Caco-2 (cell line): ENCODE results near the gene EFTUD2. TPM values are rescaled to one million over a fixed set of nuclear protein-coding genes. Genes with fewer than 3 reads are reported as not detected.
"Not testable (repeated sequence)": the region's sequence is repeated elsewhere in the genome, so short reads cannot be mapped to it uniquely, and the experiment has no call there.

ENCODE experiments used
- BruUV-seq: library from RNA; stranded (reverse); fragments of 400-500 nt; replicated peaks from 2 replicates; lab custom pipeline; 2021; lab: Mats Ljungman, UMichigan
- CTCF ChIA-PET: fragments of 300-600 bp; sonication (Branson Sonifier 250); formaldehyde crosslinking; loops from one replicate; lab custom pipeline; 2022; ENCODE audit warnings: antibody characterized with exemption; lab: Charles Lee
- POLR2A ChIA-PET: fragments of 300-600 bp; sonication (Branson Sonifier 250); formaldehyde crosslinking; loops from one replicate; lab custom pipeline; 2022; ENCODE audit warnings: antibody characterized with exemption; lab: Charles Lee
- DNase-seq, 2 experiments: peaks; one replicate each; pipeline versions ENCODE4 v3.0.0 to v3.0.0-alpha.2; 2020 to 2022
- H3K27me3 ChIP-seq: replicated peaks from 2 replicates; pipeline ENCODE4 v1.6.0; 2011; ENCODE audit warnings: low read length; ENCODE audit not compliant: control insufficient read depth, insufficient read depth
- H3K36me3 ChIP-seq: 2 replicates; pipeline ENCODE4 v1.5.1; 2011; ENCODE audit warnings: low read length; ENCODE audit not compliant: control insufficient read depth, insufficient read depth
- H3K4me1 ChIP-seq: fragments of 250-450 bp; sonication (Bioruptor Pico); 2 replicates; pipeline ENCODE4 v1.5.1; 2020; ENCODE audit warnings: mild to moderate bottlenecking
- H3K4me3 ChIP-seq: 2 replicates; pipeline ENCODE4 v1.5.1; 2011; ENCODE audit warnings: low read depth, mild to moderate bottlenecking, control low read depth, low read length
- H3K9me3 ChIP-seq: fragments of 250-450 bp; sonication (Bioruptor Pico); 2 replicates; pipeline ENCODE4 v1.5.1; 2020; ENCODE audit warnings: mild to moderate bottlenecking, moderate library complexity
- H3K27ac Mint-ChIP-seq: one replicate; pipeline ENCODE4 v1.8.0; 2022; ENCODE audit warnings: mixed read lengths; ENCODE audit not compliant: unreplicated experiment
- H3K27me3 Mint-ChIP-seq: one replicate; pipeline ENCODE4 v1.8.0; 2022; ENCODE audit warnings: mixed read lengths; ENCODE audit not compliant: insufficient read depth, unreplicated experiment
- H3K36me3 Mint-ChIP-seq: one replicate; pipeline ENCODE4 v1.8.0; 2022; ENCODE audit warnings: mild to moderate bottlenecking, mixed read lengths; ENCODE audit not compliant: insufficient read depth, unreplicated experiment
- H3K4me1 Mint-ChIP-seq: one replicate; pipeline ENCODE4 v1.8.0; 2022; ENCODE audit warnings: low read depth, mixed read lengths; ENCODE audit not compliant: unreplicated experiment
- H3K4me3 Mint-ChIP-seq: one replicate; pipeline ENCODE4 v1.8.0; 2022; ENCODE audit warnings: mild to moderate bottlenecking, moderate library complexity, mixed read lengths; ENCODE audit not compliant: unreplicated experiment
- H3K9me3 Mint-ChIP-seq: one replicate; pipeline ENCODE4 v1.8.0; 2022; ENCODE audit warnings: mixed read lengths; ENCODE audit not compliant: unreplicated experiment
- CTCF ChIP-seq, 2 experiments: fragments of 200-600 bp in 1 of 2; IDR thresholded peaks; 1 replicate in 1 of 2; 2 replicates in 1 of 2; pipeline versions ENCODE4 v1.5.1 to v1.8.0; 2011 to 2022; ENCODE audit warnings: antibody characterized with exemption in 1 of 2, control low read depth in 1 of 2, inconsistent platforms in 1 of 2, low read depth in 1 of 2, low read length in 1 of 2, mild to moderate bottlenecking in 1 of 2, moderate library complexity in 1 of 2; ENCODE audit not compliant: insufficient read depth in 1 of 2, severe bottlenecking in 1 of 2, unreplicated experiment in 1 of 2
- intact Hi-C: fragments of 100-400 bp; cut with micrococcal nuclease; formaldehyde crosslinking; loops from one replicate; pipeline ENCODE4 v1.10.0; 2022; ENCODE audit not compliant: unreplicated experiment
- total RNA-seq: library from RNA; stranded (reverse); gene quantifications from 2 replicates; pipeline ENCODE4 v1.2.3, GENCODE V29; 2022

EFTUD2 gene
- total RNA-seq, 1 experiment from 2014 or later = 175 TPM

DNA sequence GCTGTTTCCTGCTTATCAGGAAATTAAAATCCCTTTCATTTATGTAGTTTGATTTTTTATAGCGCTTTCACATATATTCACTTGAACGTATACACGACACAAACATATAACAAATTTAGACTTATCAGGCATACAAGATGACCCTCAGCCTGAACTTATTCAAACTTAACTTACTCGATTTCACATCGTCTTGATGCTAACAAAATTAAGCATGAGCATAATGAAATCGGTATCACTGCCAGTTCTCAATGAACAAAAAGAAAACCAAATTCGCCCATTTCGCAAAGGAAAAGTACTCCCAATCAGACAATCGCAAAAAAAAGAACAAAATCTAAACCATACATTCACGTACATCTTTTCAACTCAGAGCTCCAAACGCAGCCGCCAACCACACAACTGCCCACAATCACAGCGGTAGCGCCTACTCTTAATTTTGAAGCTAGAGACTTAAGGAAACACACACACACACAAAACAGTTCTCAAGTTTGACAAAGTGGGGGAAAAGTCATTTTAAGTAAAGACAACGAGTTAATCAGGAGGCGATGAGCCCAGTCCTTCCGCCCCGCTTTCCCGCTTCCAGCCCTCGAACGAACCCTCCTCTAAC is 70.2 kb downstream of the EFTUD2 start:
- Histone ChIP-seq H3K4me1 (peaks cover 28% of the 10 kb centered on the region), H3K4me3 (peak overlapping the region; percentile 82), H3K9me3 (no peaks in the 10 kb centered on the region), H3K27me3 (no peaks in the 10 kb centered on the region), H3K36me3 (no peaks in the 10 kb centered on the region)
- Mint-ChIP-seq H3K36me3 (peaks cover 5% of the 10 kb centered on the region), H3K9me3 (no peaks in the 10 kb centered on the region), H3K27me3 (no peaks in the 10 kb centered on the region), H3K27ac (peak overlapping the region; percentile 70), H3K4me3 (peak overlapping the region; percentile 87), H3K4me1 (peaks cover 8% of the 10 kb centered on the region)
- TSS peak; percentile 63 for BruUV-seq
- ChIA-PET CTCF (interaction anchor here (0.5 to 1.1 kb wide), 2 partner anchors 59 to 306 kb away, joined by 3 read pairs; partner anchors contain the start of gene ACBD4), POLR2A (no interaction called here)
- TF ChIP-seq CTCF (IDR thresholded peaks at IDR 0.05; ENCODE audit: insufficient read depth in 1 of 2, low read depth in 1 of 2, low read length in 1 of 2, severe bottlenecking in 1 of 2, unreplicated experiment in 1 of 2) = no peak
- DNase-seq = no peak
- intact Hi-C loops = loop anchor here (1.0 kb wide), 1 partner anchor 54 kb away; no protein-coding TSS in a partner anchor

DNA sequence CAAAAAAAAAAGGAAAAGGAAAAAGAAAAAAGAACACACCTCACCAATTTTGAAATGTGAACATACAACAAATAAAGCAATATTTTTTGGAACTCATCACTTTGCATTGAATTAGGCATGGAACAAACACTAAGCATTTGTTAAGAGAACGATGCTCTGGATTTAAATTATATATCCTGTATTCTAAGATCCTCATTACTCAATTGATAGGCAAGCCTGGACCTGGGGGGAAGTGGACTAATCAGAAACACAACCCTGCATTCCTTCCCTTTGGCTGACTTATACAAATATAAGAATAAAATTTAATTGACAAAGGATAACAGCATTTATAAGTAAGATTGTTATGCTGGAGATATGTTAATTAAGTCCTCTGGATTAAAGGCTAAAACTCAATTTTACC is 71.4 kb downstream of the EFTUD2 start:
- Mint-ChIP-seq H3K4me1 (peaks cover 4% of the 10 kb centered on the region), H3K4me3 (no peak overlapping the region), H3K36me3 (peaks cover 3% of the 10 kb centered on the region), H3K27ac (no peak overlapping the region), H3K27me3 (no peaks in the 10 kb centered on the region), H3K9me3 (no peaks in the 10 kb centered on the region)
- ChIA-PET CTCF (no interaction called here), POLR2A (no interaction called here)
- TF ChIP-seq CTCF (IDR thresholded peaks at IDR 0.05; ENCODE audit: insufficient read depth in 1 of 2, low read depth in 1 of 2, low read length in 1 of 2, severe bottlenecking in 1 of 2, unreplicated experiment in 1 of 2) = no peak
- Histone ChIP-seq H3K4me1 (peaks cover 27% of the 10 kb centered on the region), H3K36me3 (no peaks in the 10 kb centered on the region), H3K9me3 (no peaks in the 10 kb centered on the region), H3K4me3 (no peak overlapping the region), H3K27me3 (no peaks in the 10 kb centered on the region)
- no peak for DNase-seq
- BruUV-seq = no TSS peak
- intact Hi-C loops = no loop called here

DNA sequence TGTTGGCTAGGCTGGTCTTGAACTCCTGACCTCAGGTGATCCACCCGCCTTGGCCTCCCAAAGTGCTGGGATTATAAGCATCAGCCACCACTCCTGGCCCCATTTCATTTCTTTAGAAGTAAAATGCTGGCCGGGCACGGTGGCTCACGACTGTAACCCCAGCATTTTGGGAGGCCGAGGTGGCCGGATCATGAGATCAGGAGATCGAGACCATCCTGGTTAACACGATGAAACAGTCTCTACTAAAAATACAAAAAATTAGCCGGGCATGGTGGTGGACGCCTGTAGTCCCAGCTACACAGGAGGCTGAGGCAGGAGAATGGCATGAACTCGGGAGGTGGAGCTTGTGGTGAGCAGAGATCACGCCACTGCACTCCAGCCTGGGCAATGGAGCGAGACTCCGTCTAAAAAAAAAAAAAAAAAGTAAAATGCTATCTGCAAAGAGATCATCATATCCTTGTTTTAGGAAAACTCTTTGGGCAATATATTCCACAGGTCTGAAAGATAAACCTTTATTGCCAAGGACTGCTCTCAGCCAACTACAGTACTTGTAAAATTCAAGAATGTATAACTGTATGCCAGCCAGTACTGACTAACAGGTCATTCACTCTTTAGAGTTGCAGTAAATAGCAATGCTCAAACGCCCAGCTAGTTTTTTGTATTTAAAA is 73.0 kb downstream of the EFTUD2 start:
- intact Hi-C loops = no loop called here
- no peak for TF ChIP-seq CTCF (IDR thresholded peaks at IDR 0.05; ENCODE audit: insufficient read depth in 1 of 2, low read depth in 1 of 2, low read length in 1 of 2, severe bottlenecking in 1 of 2, unreplicated experiment in 1 of 2)
- Histone ChIP-seq H3K36me3 (no peaks in the 10 kb centered on the region), H3K9me3 (no peaks in the 10 kb centered on the region), H3K4me3 (no peak overlapping the region), H3K27me3 (no peaks in the 10 kb centered on the region), H3K4me1 (peaks cover 12% of the 10 kb centered on the region)
- POLR2A ChIA-PET = no interaction called here
- no peaks in the 10 kb centered on the region for H3K27me3 Mint-ChIP-seq
- BruUV-seq = no TSS peak
- no peaks in the 10 kb centered on the region for H3K4me1 Mint-ChIP-seq
- H3K9me3 Mint-ChIP-seq = no peaks in the 10 kb centered on the region
- no peaks in the 10 kb centered on the region for H3K36me3 Mint-ChIP-seq
- H3K4me3 Mint-ChIP-seq = no peak overlapping the region
- DNase-seq = peak in 1 of 2 experiments; percentile 9
- CTCF ChIA-PET = no interaction called here
- H3K27ac Mint-ChIP-seq = no peak overlapping the region

DNA sequence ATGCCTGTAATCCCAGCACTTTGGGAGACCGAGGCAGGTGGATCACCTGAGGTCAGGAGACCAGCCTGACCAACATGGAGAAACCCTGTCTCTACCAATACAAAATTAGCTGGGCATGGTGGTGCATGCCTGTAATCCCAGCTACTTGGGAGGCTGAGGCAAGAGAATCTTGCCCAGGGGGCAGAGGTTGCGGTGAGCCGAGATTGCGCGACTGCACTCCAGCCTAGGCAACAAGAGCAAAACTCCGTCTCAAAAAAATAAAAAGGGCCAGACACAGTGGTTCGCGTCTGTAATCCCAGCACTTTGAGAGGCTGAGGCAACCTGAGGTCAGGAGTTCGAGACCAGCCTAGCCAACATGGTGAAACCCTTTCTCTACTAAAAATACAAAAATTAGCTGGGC is 74.0 kb downstream of the EFTUD2 start:
- H3K9me3 Mint-ChIP-seq, H3K27ac Mint-ChIP-seq, H3K4me3 ChIP-seq, intact Hi-C loops, H3K36me3 Mint-ChIP-seq, H3K9me3 ChIP-seq, POLR2A ChIA-PET, H3K4me3 Mint-ChIP-seq, H3K27me3 ChIP-seq, H3K27me3 Mint-ChIP-seq, BruUV-seq, H3K4me1 ChIP-seq, H3K36me3 ChIP-seq, CTCF ChIA-PET, H3K4me1 Mint-ChIP-seq: not testable (repeated sequence)
- DNase-seq = peak in 1 of 2 experiments; percentile 9
